IPS-15b (cell line): ENCODE results near the gene HEY2.
A peak's percentile ranks its signal among the peaks of the same experiment; 100 is the strongest.
"Not testable (repeated sequence)": the region's sequence is repeated elsewhere in the genome, so short reads cannot be mapped to it uniquely, and the experiment has no call there.

ENCODE experiments used
- H3K27me3 ChIP-seq: one replicate; pipeline ENCODE4 v1.6.1; 2013; ENCODE audit warnings: low read length; ENCODE audit not compliant: control insufficient read depth, insufficient read depth
- H3K36me3 ChIP-seq: one replicate; pipeline ENCODE4 v1.6.1; 2013; ENCODE audit warnings: low read length; ENCODE audit not compliant: control insufficient read depth, insufficient read depth
- H3K4me1 ChIP-seq: one replicate; pipeline ENCODE4 v1.6.1; 2013; ENCODE audit warnings: mild to moderate bottlenecking, low read length; ENCODE audit not compliant: control insufficient read depth, insufficient read depth
- H3K4me3 ChIP-seq: one replicate; pipeline ENCODE4 v1.5.1; 2013; ENCODE audit warnings: low read depth, low read length
- H3K9ac ChIP-seq: one replicate; pipeline ENCODE4 v1.6.1; 2013; ENCODE audit warnings: low read depth, mild to moderate bottlenecking, low read length
- H3K9me3 ChIP-seq: one replicate; pipeline ENCODE4 v1.6.1; 2013; ENCODE audit warnings: mild to moderate bottlenecking, low read length; ENCODE audit not compliant: control insufficient read depth, insufficient read depth

The HEY2 gene

GRCh38 chr6:125749173-125749864 lies at the start of gene HEY2:
HEY2 (plus strand) TSS chr6:125749632; CDS start chr6:125749777, 145 bp downstream.
- Histone ChIP-seq H3K9ac (peak within 1 kb of the TSS; percentile 56), H3K27me3 (no peaks in the 10 kb centered on the region), H3K4me3 (peak within 1 kb of the TSS; percentile 95), H3K36me3 (no peaks in the 10 kb centered on the region), H3K9me3 (no peaks in the 10 kb centered on the region), H3K4me1 (peaks cover 10% of the 10 kb centered on the region)

- Histone ChIP-seq H3K36me3 (peaks cover 7% of the 10 kb centered on the region), H3K9ac (peak overlapping the region; percentile 41)
These were observed 48.7 kb upstream of the HEY2 start for GRCh38 chr6:125700581-125701353.

GRCh38 chr6:125701354-125701668 lies 48.1 kb upstream of the HEY2 start:
- Histone ChIP-seq H3K9ac (peak overlapping the region; percentile 41), H3K4me1 (peaks cover 7% of the 10 kb centered on the region), H3K4me3 (no peak overlapping the region), H3K36me3 (peaks cover 3% of the 10 kb centered on the region), H3K9me3 (no peaks in the 10 kb centered on the region), H3K27me3 (no peaks in the 10 kb centered on the region)

More at GRCh38 chr6:125700581-125701353, 48.7 kb upstream of the HEY2 start:
- Histone ChIP-seq H3K27me3 (no peaks in the 10 kb centered on the region), H3K4me1 (peaks cover 7% of the 10 kb centered on the region), H3K9me3 (no peaks in the 10 kb centered on the region), H3K4me3 (no peak overlapping the region)

- H3K27me3 ChIP-seq, H3K9me3 ChIP-seq, H3K36me3 ChIP-seq: not testable (repeated sequence)
- H3K9ac ChIP-seq = peak overlapping the region; percentile 47
- H3K4me3 ChIP-seq = peak overlapping the region; percentile 42
- peaks cover 19% of the 10 kb centered on the region for H3K4me1 ChIP-seq
These were observed 45.5 kb upstream of the HEY2 start for GRCh38 chr6:125703882-125704281.

GRCh38 chr6:125707615-125708243 lies 41.7 kb upstream of the HEY2 start:
- H3K9me3 ChIP-seq = no peaks in the 10 kb centered on the region
- H3K36me3 ChIP-seq = peaks cover 3% of the 10 kb centered on the region
- H3K4me1 ChIP-seq = peaks cover 11% of the 10 kb centered on the region
- H3K4me3 ChIP-seq = peak overlapping the region; percentile 35
- no peak overlapping the region for H3K9ac ChIP-seq
- H3K27me3 ChIP-seq = no peaks in the 10 kb centered on the region

- H3K36me3 ChIP-seq = no peaks in the 10 kb centered on the region
- H3K27me3 ChIP-seq = no peaks in the 10 kb centered on the region
- no peak overlapping the region for H3K9ac ChIP-seq
- H3K4me1 ChIP-seq = peaks cover 11% of the 10 kb centered on the region
- H3K9me3 ChIP-seq = no peaks in the 10 kb centered on the region
- H3K4me3 ChIP-seq = no peak overlapping the region
These were observed 38.3 kb upstream of the HEY2 start for GRCh38 chr6:125711013-125711675.

- H3K27me3 ChIP-seq = no peaks in the 10 kb centered on the region
- H3K9ac ChIP-seq = no peak overlapping the region
- H3K4me1 ChIP-seq = no peaks in the 10 kb centered on the region
These were observed 34.9 kb upstream of the HEY2 start for GRCh38 chr6:125714441-125715090.

GRCh38 chr6:125717120-125717731 lies 32.2 kb upstream of the HEY2 start:
- no peak overlapping the region for H3K4me3 ChIP-seq
- no peaks in the 10 kb centered on the region for H3K4me1 ChIP-seq
- no peaks in the 10 kb centered on the region for H3K36me3 ChIP-seq
- H3K27me3 ChIP-seq = no peaks in the 10 kb centered on the region
- H3K9me3 ChIP-seq = no peaks in the 10 kb centered on the region
- no peak overlapping the region for H3K9ac ChIP-seq

More at GRCh38 chr6:125714441-125715090, 34.9 kb upstream of the HEY2 start:
- H3K36me3 ChIP-seq = no peaks in the 10 kb centered on the region
- H3K4me3 ChIP-seq = no peak overlapping the region
- H3K9me3 ChIP-seq = no peaks in the 10 kb centered on the region

GRCh38 chr6:125718109-125718508 lies 31.3 kb upstream of the HEY2 start:
- no peaks in the 10 kb centered on the region for H3K9me3 ChIP-seq
- no peaks in the 10 kb centered on the region for H3K27me3 ChIP-seq
- H3K4me3 ChIP-seq = no peak overlapping the region
- no peaks in the 10 kb centered on the region for H3K4me1 ChIP-seq
- no peaks in the 10 kb centered on the region for H3K36me3 ChIP-seq
- H3K9ac ChIP-seq = no peak overlapping the region

GRCh38 chr6:125722886-125723285 lies 26.5 kb upstream of the HEY2 start:
- no peaks in the 10 kb centered on the region for H3K36me3 ChIP-seq
- no peaks in the 10 kb centered on the region for H3K4me1 ChIP-seq
- H3K4me3 ChIP-seq = no peak overlapping the region
- no peaks in the 10 kb centered on the region for H3K9me3 ChIP-seq
- no peaks in the 10 kb centered on the region for H3K27me3 ChIP-seq
- H3K9ac ChIP-seq = no peak overlapping the region

- H3K9me3 ChIP-seq = no peaks in the 10 kb centered on the region
- H3K9ac ChIP-seq = no peak overlapping the region
- H3K4me3 ChIP-seq = no peak overlapping the region
- no peaks in the 10 kb centered on the region for H3K27me3 ChIP-seq
- H3K4me1 ChIP-seq = peaks cover 14% of the 10 kb centered on the region
- no peaks in the 10 kb centered on the region for H3K36me3 ChIP-seq
These were observed 22.2 kb upstream of the HEY2 start for GRCh38 chr6:125727216-125727615.
